Thoracic aorta endothelial cell (primary cell): Measurements from ENCODE around the gene IMPACT. TPM values are rescaled to one million over a fixed set of nuclear protein-coding genes. Genes with fewer than 3 reads are reported as not detected.

Source experiments
- small RNA-seq: library from RNA; depleted of rRNA; stranded (forward); fragments of <200 nt; gene quantifications from one replicate; pipeline ENCODE3, GENCODE V24; 2012
- total RNA-seq: library from RNA; depleted of rRNA; stranded (reverse); fragments of >200 nt; gene quantifications from 2 replicates; pipeline ENCODE4 v1.2.3, GENCODE V29; 2012

Gene IMPACT, protein sequence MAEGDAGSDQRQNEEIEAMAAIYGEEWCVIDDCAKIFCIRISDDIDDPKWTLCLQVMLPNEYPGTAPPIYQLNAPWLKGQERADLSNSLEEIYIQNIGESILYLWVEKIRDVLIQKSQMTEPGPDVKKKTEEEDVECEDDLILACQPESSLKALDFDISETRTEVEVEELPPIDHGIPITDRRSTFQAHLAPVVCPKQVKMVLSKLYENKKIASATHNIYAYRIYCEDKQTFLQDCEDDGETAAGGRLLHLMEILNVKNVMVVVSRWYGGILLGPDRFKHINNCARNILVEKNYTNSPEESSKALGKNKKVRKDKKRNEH
- total RNA-seq: 30.2 and 33.5 TPM in 2 replicates

DNA sequence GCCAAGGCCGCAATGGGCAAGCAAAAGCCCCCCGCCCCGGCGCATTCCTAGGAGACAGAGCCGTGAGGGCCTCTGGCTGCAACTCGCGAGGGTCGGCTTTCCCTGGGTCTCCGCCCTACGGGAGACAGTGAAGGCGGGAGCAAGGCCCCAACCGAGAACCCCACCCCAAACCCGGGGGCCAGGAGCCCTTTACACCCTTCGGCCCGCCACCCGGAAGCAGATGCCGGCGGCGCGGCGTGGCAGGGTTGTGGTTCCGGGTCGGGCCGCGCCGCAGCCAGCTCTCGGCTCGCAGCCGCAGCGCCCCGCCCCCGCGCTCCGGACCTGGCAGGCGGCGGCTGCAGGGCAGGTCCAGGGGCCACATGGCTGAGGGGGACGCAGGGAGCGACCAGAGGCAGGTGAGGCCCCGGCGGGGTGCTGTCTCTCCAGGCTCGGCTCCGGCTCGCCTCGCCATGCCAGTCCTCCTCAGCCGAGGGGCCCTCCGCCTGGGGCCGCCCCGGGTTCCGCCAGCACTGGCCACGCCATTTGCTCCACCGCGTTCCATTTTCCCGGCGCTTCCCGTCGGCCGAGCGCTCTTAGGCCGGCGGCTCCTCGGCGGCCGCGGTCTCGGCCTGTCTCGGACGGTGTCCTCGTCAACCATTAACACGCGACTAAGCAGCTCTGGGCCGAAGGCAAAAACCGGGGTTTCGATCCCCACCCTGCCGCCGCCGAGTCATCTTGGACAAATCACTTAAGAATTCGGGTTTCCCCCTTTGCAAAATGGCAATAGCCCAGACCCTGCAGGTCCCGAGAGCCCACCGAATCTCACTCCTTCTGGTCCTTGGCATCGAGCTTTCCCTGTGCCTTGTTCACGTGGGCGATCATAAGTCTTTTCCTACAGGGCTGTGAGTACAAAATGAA, at the start of gene IMPACT:
IMPACT (plus strand) TSS at position 273 of the 897 bp plus-strand sequence; CDS start at position 360, 87 bp downstream.

DNA sequence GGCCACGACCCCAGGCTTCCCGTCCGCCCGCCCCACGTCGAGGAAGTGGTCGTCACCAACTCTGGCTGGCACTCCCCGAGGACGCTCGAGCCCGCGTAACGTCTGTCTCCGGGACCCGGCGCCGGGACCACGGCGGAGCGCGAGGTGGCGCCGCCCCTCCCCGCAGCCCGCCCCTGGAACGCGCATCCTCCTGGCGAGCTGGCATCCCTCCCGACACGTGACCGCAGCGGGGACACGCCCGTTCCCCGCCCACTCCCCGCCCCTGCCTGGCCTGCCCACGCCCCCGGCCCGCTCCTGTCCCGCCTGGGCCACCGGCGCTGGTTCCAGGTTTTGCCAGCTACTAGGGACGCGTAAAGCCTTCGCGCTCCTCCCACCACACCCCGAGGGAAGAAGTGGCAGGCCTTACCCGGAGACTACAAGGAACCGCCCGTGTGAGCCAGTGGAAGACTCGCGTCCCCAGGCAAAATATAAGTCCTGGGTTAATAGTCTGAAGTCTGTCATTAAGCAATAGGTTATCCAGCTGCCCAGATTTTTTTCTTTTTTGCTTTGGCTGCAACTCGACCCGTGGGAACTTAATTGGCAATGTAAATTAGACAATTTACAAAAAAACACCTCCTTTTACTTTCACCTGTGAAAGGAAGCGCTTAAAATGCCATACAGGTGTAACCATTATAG, 28.6 kb upstream of the IMPACT start, which contains the start of gene OSBPL1A:
OSBPL1A (minus strand) TSS at position 131 of the 675 bp plus-strand sequence. CDS start 20,291 bp downstream, outside the sequence.

DNA sequence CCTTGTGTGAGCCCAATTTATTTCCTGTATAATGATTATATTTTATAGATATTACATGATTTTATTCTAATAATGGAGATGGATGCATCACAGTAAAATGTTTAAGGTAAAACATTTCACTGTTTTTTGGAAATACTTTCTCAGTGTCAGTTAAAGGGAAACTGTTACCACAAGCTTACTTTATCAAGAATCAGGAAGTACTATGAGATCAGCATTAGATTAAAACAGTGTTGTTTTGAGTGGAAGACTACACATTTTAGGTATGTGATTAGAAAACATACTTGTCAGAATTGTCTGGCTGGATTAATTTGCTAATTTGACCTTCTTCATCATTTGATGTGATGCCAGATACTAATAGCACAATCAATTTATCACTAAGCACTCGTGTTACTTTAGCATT, 33.9 kb downstream of the IMPACT start, which contains the start of gene HRH4:
HRH4 (plus strand) TSS at position 250 of the 400 bp plus-strand sequence; CDS start at position 342, 92 bp downstream.

Small RNA genes within 50 kb of the gene (small RNA-seq; reads per million reads assigned to genes)
- not detected for gene RF00019

Other genes with a start within 250 kb of the IMPACT start
- 21.5 and 21.8 TPM in 2 replicates for gene OSBPL1A, start 28.8 kb upstream of the IMPACT start, total RNA-seq
- under 0.01 TPM in 1 of 2 replicates, not detected in the other for gene HRH4, start 34.0 kb downstream of the IMPACT start, total RNA-seq